Kidney (tissue), 14 donors: Measurements from ENCODE around the gene MAML2. TPM values are rescaled to one million over a fixed set of nuclear protein-coding genes. Genes with fewer than 3 reads are reported as not detected.

Experiments used
- DNase-seq, 5 donors: peaks; one replicate each; pipeline ENCODE4 v3.0.0-alpha.2; 2013 to 2020
- FAIRE-seq: peaks from 2 replicates; lab custom pipeline; 2012; peaks lifted over from hg19 to GRCh38; lab: Jason Lieb, UNC
- H3K27ac ChIP-seq, 2 donors: one replicate each; pipeline ENCODE4 v1.7.0; 2013; ENCODE audit warnings: low read depth in 2 of 2, low read length in 2 of 2, inconsistent platforms in 1 of 2
- H3K27me3 ChIP-seq: one replicate; pipeline ENCODE4 v1.7.1; 2013; ENCODE audit warnings: low read length, inconsistent platforms; ENCODE audit not compliant: control insufficient read depth, insufficient read depth
- H3K36me3 ChIP-seq, 3 donors: one replicate each; pipeline versions ENCODE4 v1.7.0 to v1.7.1; 2013; ENCODE audit warnings: low read length in 3 of 3, control low read depth in 1 of 3, inconsistent platforms in 1 of 3; ENCODE audit not compliant: insufficient read depth in 3 of 3, control insufficient read depth in 2 of 3
- H3K4me1 ChIP-seq, 3 donors: one replicate each; pipeline versions ENCODE4 v1.7.0 to v1.7.1; 2013; ENCODE audit warnings: low read length in 3 of 3, inconsistent platforms in 1 of 3, low read depth in 1 of 3; ENCODE audit not compliant: control insufficient read depth in 2 of 3, insufficient read depth in 2 of 3
- H3K4me3 ChIP-seq, 3 donors: one replicate each; pipeline versions ENCODE4 v1.7.0 to v1.8.1; 2013; ENCODE audit warnings: low read length in 3 of 3, control low read depth in 1 of 3, inconsistent platforms in 1 of 3
- H3K9ac ChIP-seq, 3 donors: one replicate each; pipeline versions ENCODE4 v1.7.0 to v1.7.1; 2013; ENCODE audit warnings: low read length in 3 of 3, control low read depth in 1 of 3, inconsistent platforms in 1 of 3
- H3K9me3 ChIP-seq, 3 donors: one replicate each; pipeline versions ENCODE4 v1.7.0 to v1.7.1; 2013; ENCODE audit warnings: low read length in 3 of 3, control low read depth in 1 of 3, inconsistent platforms in 1 of 3; ENCODE audit not compliant: control insufficient read depth in 2 of 3, insufficient read depth in 1 of 3
- intact Hi-C: fragments of 100-400 bp; cut with DNase I; formaldehyde crosslinking; loops from one replicate; pipeline ENCODE4 v1.11.1; 2022
- polyA plus RNA-seq: library from polyadenylated mRNA; stranded (reverse); fragments of 350-450 nt; fragmentation: Illumina TruSeq; extraction: RNeasy Lipid Tissue Mini Kit (QIAGEN cat#74804); gene quantifications from one replicate; pipeline ENCODE4 v1.2.3, GENCODE V29; 2014; ENCODE audit warnings: low read depth, low replicate concordance; ENCODE audit not compliant: insufficient read depth
- total RNA-seq: library from RNA; stranded (reverse); fragmentation: NEBNext Ultra II Directional; extraction: Animal tissue kit (Norgen Biotek cat#: 25700); gene quantifications from one replicate; pipeline ENCODE4 v1.2.1, GENCODE V29; 2021
- TF ChIP-seq, protein P1 (sequence below): IDR thresholded peaks from 3 replicates; pipeline ENCODE4 v1.5.1; 2012; ENCODE audit warnings: mild to moderate bottlenecking, moderate library complexity, borderline replicate concordance; ENCODE audit not compliant: insufficient read depth; ENCODE audit errors: extremely low read depth
- donor health status: control.
- donor health status: control.
- donor health status: control.
- donor health status: control.
- donor health status: control.
- donor health status: DM: yes; HTN: yes; CAD: no.
- donor health status: Normal renal cell carcinoma (clear cell type).

MAML2 gene
- total and polyA plus RNA-seq, 2 donors from 2014 or later: 4.9 to 32.3 TPM

DNA sequence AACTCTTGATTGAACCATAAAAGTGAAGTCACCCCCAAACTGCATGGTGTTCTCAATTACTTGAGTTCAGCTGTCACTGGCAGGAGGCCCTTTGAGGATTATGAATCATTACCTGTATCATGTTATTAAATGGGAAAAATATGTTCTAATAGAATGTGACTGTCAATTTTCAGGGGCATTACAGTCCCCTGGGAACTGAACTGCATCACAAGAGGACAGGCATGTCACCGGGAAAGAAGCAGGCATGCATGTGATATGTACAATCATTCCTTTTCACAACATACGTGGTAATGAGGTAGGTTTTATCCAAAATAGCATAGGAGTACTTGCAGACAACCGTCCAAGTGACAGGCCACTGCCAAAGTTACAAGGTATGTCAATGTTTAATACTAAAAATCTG is 165.8 kb downstream of the MAML2 start:
- no peak overlapping the region for H3K4me3 ChIP-seq
- H3K27ac ChIP-seq: no peak overlapping the region
- DNase-seq: no peak
- no peaks in the 10 kb centered on the region for H3K9me3 ChIP-seq
- no peaks in the 10 kb centered on the region for H3K36me3 ChIP-seq
- TF ChIP-seq, protein P1, sequence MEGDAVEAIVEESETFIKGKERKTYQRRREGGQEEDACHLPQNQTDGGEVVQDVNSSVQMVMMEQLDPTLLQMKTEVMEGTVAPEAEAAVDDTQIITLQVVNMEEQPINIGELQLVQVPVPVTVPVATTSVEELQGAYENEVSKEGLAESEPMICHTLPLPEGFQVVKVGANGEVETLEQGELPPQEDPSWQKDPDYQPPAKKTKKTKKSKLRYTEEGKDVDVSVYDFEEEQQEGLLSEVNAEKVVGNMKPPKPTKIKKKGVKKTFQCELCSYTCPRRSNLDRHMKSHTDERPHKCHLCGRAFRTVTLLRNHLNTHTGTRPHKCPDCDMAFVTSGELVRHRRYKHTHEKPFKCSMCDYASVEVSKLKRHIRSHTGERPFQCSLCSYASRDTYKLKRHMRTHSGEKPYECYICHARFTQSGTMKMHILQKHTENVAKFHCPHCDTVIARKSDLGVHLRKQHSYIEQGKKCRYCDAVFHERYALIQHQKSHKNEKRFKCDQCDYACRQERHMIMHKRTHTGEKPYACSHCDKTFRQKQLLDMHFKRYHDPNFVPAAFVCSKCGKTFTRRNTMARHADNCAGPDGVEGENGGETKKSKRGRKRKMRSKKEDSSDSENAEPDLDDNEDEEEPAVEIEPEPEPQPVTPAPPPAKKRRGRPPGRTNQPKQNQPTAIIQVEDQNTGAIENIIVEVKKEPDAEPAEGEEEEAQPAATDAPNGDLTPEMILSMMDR: no peak
- no peaks in the 10 kb centered on the region for H3K27me3 ChIP-seq
- no peak for FAIRE-seq
- H3K9ac ChIP-seq: no peak overlapping the region
- H3K4me1 ChIP-seq: peaks cover 0 to 4% (median 0%) of the 10 kb centered on the region in 3 donors
- intact Hi-C loops: no loop called here

DNA sequence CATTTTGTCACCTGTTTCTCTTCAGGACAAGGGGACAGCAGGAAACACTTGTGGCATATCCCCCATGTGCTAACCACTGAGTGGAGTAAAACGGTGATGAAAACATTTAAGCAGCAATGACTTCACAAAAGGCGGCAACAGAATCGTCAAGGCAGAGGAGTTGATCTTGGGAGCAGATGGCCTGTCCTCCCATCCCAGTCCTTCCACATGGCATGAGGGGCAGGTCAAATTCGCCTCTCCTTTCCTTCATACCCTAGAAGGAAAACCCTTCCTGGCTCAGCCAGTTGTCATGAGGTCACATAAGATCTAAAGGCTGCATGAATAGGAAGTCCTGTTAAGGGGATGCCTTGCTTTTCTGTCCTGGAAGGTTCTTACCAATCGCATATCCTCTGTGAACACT is 169.1 kb downstream of the MAML2 start:
- DNase-seq (no peak), FAIRE-seq (no peak)
- no peaks in the 10 kb centered on the region for H3K27me3 ChIP-seq
- no peaks in the 10 kb centered on the region for H3K36me3 ChIP-seq
- intact Hi-C loops: no loop called here
- H3K9ac ChIP-seq: no peak overlapping the region
- no peak overlapping the region for H3K27ac ChIP-seq
- H3K9me3 ChIP-seq: no peaks in the 10 kb centered on the region
- TF ChIP-seq, protein P1: no peak
- no peak overlapping the region for H3K4me3 ChIP-seq
- H3K4me1 ChIP-seq: peaks cover 2 to 8% (median 7%) of the 10 kb centered on the region in 3 donors

DNA sequence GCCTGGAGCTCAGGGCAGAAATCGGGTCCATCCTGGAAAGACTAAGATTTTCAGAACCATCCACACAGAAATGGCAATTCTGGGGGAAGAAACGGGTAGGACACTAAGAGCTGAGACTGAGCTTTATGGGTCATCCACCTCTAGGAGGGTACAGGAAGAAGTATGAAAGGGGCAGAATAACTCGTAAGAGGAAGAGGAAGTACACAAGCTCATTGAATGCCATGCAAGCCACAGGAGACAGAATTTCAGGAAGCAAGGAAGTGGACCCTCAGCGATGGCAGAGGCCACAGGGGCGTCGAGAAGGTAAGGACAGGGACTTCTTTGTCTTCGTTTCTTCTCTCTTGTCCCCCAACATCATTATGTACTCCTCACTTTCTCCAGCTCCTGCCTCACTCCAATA is 169.6 kb downstream of the MAML2 start:
- no peaks in the 10 kb centered on the region for H3K36me3 ChIP-seq
- TF ChIP-seq, protein P1: no peak
- H3K4me1 ChIP-seq: peaks cover 7 to 13% (median 8%) of the 10 kb centered on the region in 3 donors
- no peaks in the 10 kb centered on the region for H3K27me3 ChIP-seq
- intact Hi-C loops: no loop called here
- DNase-seq: no peak
- no peaks in the 10 kb centered on the region for H3K9me3 ChIP-seq
- FAIRE-seq: no peak
- H3K4me3 ChIP-seq: no peak overlapping the region
- no peak overlapping the region for H3K9ac ChIP-seq
- no peak overlapping the region for H3K27ac ChIP-seq

DNA sequence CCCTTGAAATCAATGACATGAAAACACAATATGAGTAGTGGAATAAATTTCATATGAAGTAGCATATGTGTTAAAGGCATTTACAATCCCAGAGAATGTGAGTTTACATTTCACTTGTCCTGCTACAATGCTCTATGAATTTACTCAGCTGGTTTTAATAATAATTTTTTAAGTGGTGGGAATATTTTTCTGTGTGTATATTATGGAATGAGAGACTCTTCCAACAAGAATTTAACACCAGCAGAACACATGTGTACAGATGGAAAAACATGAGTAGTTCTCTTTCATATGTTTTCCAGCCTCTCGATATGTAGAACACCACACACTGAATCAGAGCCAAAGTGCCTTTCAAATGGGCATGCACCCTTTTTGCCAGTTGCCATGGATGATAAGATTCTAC is 170.4 kb downstream of the MAML2 start:
- TF ChIP-seq, protein P1: no peak
- Histone ChIP-seq H3K27me3 (no peaks in the 10 kb centered on the region), H3K4me1 (peaks cover 5 to 15% (median 7%) of the 10 kb centered on the region in 3 donors), H3K4me3 (no peak overlapping the region), H3K27ac (no peak overlapping the region), H3K36me3 (no peaks in the 10 kb centered on the region), H3K9me3 (no peaks in the 10 kb centered on the region), H3K9ac (no peak overlapping the region)
- FAIRE-seq (no peak), DNase-seq (no peak)
- intact Hi-C loops: no loop called here
